ENCODE measurements around the gene LFNG.

Gene LFNG

GRCh38 chr7:2551418-2551817 is 31.8 kb downstream of the LFNG start:
- Mint-ChIP-seq H3K9me3 (no peaks in the 10 kb centered on the region), H3K36me3 (ENCODE audit: low read depth) (peaks cover 45% of the 10 kb centered on the region), H3K4me3 (no peak overlapping the region), H3K27me3 (ENCODE audit: low read depth) (no peaks in the 10 kb centered on the region), H3K27ac (no peak overlapping the region), H3K4me1 (peaks cover 6% of the 10 kb centered on the region)
- no peak for TF ChIP-seq CTCF (IDR thresholded peaks at IDR 0.05; ENCODE audit: unreplicated experiment in 3 of 3)

GRCh38 chr7:2553108-2553507 is 33.5 kb downstream of the LFNG start:
- Mint-ChIP-seq H3K9me3 (no peaks in the 10 kb centered on the region), H3K4me3 (peak overlapping the region; percentile 62 to 89 (median 73)), H3K27me3 (ENCODE audit: low read depth) (no peaks in the 10 kb centered on the region), H3K4me1 (peaks cover 13% of the 10 kb centered on the region), H3K36me3 (ENCODE audit: low read depth) (peaks cover 34% of the 10 kb centered on the region), H3K27ac (peak overlapping the region; percentile 38 to 74 (median 44))
- TF ChIP-seq CTCF (IDR thresholded peaks at IDR 0.05; ENCODE audit: unreplicated experiment in 3 of 3), result no peak

GRCh38 chr7:2553831-2554581 is 34.4 kb downstream of the LFNG start:
- Mint-ChIP-seq H3K27me3 (ENCODE audit: low read depth) (no peaks in the 10 kb centered on the region), H3K4me1 (peaks cover 17% of the 10 kb centered on the region), H3K9me3 (no peaks in the 10 kb centered on the region), H3K36me3 (ENCODE audit: low read depth) (peaks cover 31% of the 10 kb centered on the region), H3K27ac (peak overlapping the region; percentile 74 to 98 (median 91)), H3K4me3 (peak overlapping the region; percentile 86 to 89 (median 89))
- TF ChIP-seq CTCF (IDR thresholded peaks at IDR 0.05; ENCODE audit: unreplicated experiment in 3 of 3), result no peak

- no peaks in the 10 kb centered on the region for H3K9me3 Mint-ChIP-seq
- H3K4me3 Mint-ChIP-seq, result peak overlapping the region; percentile 86 to 89 (median 89)
- H3K4me1 Mint-ChIP-seq, result peaks cover 17% of the 10 kb centered on the region
- no peaks in the 10 kb centered on the region for H3K27me3 Mint-ChIP-seq (ENCODE audit: low read depth)
- H3K36me3 Mint-ChIP-seq (ENCODE audit: low read depth), result peaks cover 25% of the 10 kb centered on the region
- no peak for TF ChIP-seq CTCF (IDR thresholded peaks at IDR 0.05; ENCODE audit: unreplicated experiment in 3 of 3)
- H3K27ac Mint-ChIP-seq, result peak overlapping the region; percentile 74 to 98 (median 91)
Measured at GRCh38 chr7:2554661-2555111, 35.1 kb downstream of the LFNG start.

- TF ChIP-seq CTCF (IDR thresholded peaks at IDR 0.05; ENCODE audit: unreplicated experiment in 3 of 3), result peak; percentile 41 to 46 (median 43)
- peaks cover 22% of the 10 kb centered on the region for H3K36me3 Mint-ChIP-seq (ENCODE audit: low read depth)
- H3K27me3 Mint-ChIP-seq (ENCODE audit: low read depth), result no peaks in the 10 kb centered on the region
- H3K4me1 Mint-ChIP-seq, result peaks cover 17% of the 10 kb centered on the region
- no peaks in the 10 kb centered on the region for H3K9me3 Mint-ChIP-seq
- peak within 1 kb of the TSS; percentile 86 to 89 (median 89) for H3K4me3 Mint-ChIP-seq
- peak within 1 kb of the TSS; percentile 95 to 100 (median 98) for H3K27ac Mint-ChIP-seq
Measured at GRCh38 chr7:2555121-2556052, 35.8 kb downstream of the LFNG start, which contains the start of gene BRAT1. BRAT1 (minus strand) TSS chr7:2555524; CDS start chr7:2554431, 1,093 bp downstream.

Measured in nephron (organoid).